ENCODE results near the gene TNFRSF9.

- no peak for TF ChIP-seq EZH2 (IDR thresholded peaks at IDR 0.05)
- no peak for TF ChIP-seq POLR2AphosphoS5 (IDR thresholded peaks at IDR 0.05; ENCODE audit: borderline replicate concordance, low read depth, low read length)
These were observed 8.0 kb downstream of the TNFRSF9 start for GRCh38 chr1:7932524-7933138.
